Measurements from ENCODE around the gene DKKL1. TPM values are rescaled to one million over a fixed set of nuclear protein-coding genes. Genes with fewer than 3 reads are reported as not detected.

The DKKL1 gene
- total and polyA plus RNA-seq, 2 experiments from 2014 or later: 11.0 to 14.0 TPM

DNA sequence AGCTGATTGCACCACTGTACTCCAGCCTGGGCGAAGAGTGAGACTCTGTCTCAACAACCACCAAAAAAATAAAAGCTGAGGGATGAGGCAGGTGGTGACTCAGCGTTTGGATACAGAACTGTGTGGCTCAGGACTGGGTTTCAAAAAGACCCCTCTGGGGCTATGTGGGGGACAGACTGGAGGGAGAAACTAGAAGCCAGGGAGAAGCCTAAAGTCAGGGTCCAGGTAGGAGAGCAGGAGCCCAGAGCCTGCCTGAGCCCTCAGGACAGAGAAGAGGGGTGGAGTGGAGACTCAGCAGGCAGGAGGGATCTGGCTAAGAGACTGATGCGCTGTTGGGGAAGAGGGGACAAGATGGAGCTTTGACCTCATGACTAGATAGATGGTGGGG lies 30.3 kb upstream of the DKKL1 start:
- no peak overlapping the region for H3K4me3 ChIP-seq
- H3K9me3 ChIP-seq (ENCODE audit: low read depth): no peaks in the 10 kb centered on the region
- H3K27me3 ChIP-seq: no peaks in the 10 kb centered on the region
- no peaks in the 10 kb centered on the region for H3K4me1 ChIP-seq (ENCODE audit: low read depth)
- H3K27ac ChIP-seq: no peak overlapping the region
- no peaks in the 10 kb centered on the region for H3K36me3 ChIP-seq
- peak in 1 of 2 donors; percentile 31 for DNase-seq (ENCODE audit: low read depth in 1 of 2, low spot score in 1 of 2)
- TF ChIP-seq, protein P1, sequence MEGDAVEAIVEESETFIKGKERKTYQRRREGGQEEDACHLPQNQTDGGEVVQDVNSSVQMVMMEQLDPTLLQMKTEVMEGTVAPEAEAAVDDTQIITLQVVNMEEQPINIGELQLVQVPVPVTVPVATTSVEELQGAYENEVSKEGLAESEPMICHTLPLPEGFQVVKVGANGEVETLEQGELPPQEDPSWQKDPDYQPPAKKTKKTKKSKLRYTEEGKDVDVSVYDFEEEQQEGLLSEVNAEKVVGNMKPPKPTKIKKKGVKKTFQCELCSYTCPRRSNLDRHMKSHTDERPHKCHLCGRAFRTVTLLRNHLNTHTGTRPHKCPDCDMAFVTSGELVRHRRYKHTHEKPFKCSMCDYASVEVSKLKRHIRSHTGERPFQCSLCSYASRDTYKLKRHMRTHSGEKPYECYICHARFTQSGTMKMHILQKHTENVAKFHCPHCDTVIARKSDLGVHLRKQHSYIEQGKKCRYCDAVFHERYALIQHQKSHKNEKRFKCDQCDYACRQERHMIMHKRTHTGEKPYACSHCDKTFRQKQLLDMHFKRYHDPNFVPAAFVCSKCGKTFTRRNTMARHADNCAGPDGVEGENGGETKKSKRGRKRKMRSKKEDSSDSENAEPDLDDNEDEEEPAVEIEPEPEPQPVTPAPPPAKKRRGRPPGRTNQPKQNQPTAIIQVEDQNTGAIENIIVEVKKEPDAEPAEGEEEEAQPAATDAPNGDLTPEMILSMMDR (IDR thresholded peaks at IDR 0.05; ENCODE audit: low read depth, low read length): no peak

DNA sequence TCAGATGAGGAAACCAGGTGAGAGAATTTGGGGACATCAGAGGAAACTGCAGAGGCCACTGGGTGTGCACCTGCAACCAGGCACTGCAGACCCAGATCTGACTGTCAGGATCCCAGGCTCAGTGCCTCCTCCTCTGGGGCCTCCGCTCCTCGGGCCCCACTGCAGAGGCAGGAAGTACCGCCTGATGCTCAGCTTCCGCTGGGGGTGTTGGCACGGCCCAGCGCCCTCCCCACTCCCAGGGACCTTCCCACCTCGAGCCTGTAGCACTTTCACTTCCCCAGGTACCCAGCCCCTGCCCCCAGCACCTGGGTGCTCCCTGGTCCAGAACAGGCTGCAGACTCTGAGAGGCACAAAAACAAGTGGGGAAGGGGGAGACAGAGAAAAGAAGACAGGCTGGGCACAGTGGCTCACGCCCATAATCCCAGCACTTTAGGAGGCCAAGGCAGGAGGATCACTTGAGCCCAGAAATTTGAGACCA lies 29.8 kb upstream of the DKKL1 start:
- TF ChIP-seq, protein P1 (IDR thresholded peaks at IDR 0.05; ENCODE audit: low read depth, low read length): no peak
- no peaks in the 10 kb centered on the region for H3K9me3 ChIP-seq (ENCODE audit: low read depth)
- H3K36me3 ChIP-seq: no peaks in the 10 kb centered on the region
- H3K4me1 ChIP-seq (ENCODE audit: low read depth): no peaks in the 10 kb centered on the region
- no peak overlapping the region for H3K27ac ChIP-seq
- no peak overlapping the region for H3K4me3 ChIP-seq
- H3K27me3 ChIP-seq: no peaks in the 10 kb centered on the region
- no peak for DNase-seq (ENCODE audit: low read depth in 1 of 2, low spot score in 1 of 2)

DNA sequence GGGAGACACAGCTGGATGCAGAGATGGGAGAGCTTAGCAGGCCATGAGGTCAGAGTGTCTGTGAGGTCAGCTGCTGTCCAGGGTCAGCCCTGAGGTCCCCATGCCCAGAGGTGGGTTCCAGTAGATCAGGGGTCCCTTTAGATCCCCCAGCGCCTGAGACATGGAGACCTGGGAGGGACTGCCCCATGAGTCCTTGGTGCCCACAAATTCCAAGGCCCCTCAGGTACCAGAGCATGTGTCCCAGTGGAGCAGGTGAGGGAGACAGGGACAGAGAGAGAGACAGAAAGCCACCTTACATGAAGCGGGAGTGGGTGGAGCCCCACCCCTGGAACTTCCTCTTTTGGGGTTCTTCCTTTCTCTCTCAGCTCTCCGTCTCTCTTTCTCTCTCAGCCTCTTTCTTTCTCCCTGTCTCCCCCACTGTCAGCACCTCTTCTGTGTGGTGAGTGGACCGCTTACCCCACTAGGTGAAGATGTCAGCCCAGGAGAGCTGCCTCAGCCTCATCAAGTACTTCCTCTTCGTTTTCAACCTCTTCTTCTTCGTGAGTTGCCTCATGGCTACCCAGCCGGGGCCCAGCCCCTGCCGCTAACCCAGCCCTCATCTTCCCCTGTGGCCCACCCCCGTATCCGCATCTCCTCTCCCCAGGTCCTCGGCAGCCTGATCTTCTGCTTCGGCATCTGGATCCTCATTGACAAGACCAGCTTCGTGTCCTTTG lies 28.4 kb upstream of the DKKL1 start, which contains the start of gene CD37:
Gene CD37 (plus strand): TSS at position 336 of the 713 bp plus-strand sequence. CDS start 135 bp downstream, at position 471.
- Histone ChIP-seq H3K4me3 (no peak within 1 kb of the TSS), H3K27me3 (no peaks in the 10 kb centered on the region), H3K36me3 (no peaks in the 10 kb centered on the region), H3K9me3 (ENCODE audit: low read depth) (no peaks in the 10 kb centered on the region), H3K4me1 (ENCODE audit: low read depth) (no peaks in the 10 kb centered on the region), H3K27ac (no peak within 1 kb of the TSS)
- TF ChIP-seq, protein P1 (IDR thresholded peaks at IDR 0.05; ENCODE audit: low read depth, low read length): no peak
- DNase-seq (ENCODE audit: low read depth in 1 of 2, low spot score in 1 of 2): no peak

DNA sequence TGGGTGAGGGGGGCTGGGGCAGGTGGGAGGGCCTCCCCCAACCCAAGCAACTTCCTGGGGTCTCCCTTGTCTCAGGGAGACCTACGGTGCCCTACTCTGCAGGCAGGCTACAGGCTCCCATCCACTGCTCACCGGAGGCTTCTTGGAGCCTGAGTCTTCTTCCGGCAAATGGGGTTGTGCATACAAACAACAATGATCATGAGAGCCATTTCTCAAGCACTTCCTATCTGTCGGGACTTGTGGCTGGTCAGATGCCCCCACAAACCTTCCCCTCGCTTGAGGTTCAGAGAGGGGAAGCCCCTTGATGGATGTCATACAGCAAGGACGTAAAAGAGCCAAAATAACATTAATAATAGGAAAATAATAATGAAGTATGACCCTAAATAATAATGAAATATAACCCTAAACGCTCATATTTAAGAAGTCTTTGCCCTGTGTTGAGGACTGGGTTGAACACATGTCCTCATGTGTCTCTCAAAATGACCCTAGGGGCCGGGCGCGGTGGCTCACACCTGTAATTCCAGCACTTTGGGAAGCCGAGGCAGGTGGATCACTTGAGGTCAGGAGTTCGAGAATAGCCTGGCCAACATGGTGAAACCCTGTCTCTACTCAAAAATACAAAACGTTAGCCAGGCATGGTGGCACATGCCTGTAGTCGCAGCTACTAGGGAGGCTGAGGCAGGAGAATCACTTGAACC lies 27.7 kb upstream of the DKKL1 start:
- peaks cover 3% of the 10 kb centered on the region for H3K36me3 ChIP-seq
- H3K9me3 ChIP-seq (ENCODE audit: low read depth): no peaks in the 10 kb centered on the region
- TF ChIP-seq, protein P1 (IDR thresholded peaks at IDR 0.05; ENCODE audit: low read depth, low read length): no peak
- no peak for DNase-seq (ENCODE audit: low read depth in 1 of 2, low spot score in 1 of 2)
- no peak overlapping the region for H3K27ac ChIP-seq
- H3K4me3 ChIP-seq: no peak overlapping the region
- H3K4me1 ChIP-seq (ENCODE audit: low read depth): no peaks in the 10 kb centered on the region
- no peaks in the 10 kb centered on the region for H3K27me3 ChIP-seq

DNA sequence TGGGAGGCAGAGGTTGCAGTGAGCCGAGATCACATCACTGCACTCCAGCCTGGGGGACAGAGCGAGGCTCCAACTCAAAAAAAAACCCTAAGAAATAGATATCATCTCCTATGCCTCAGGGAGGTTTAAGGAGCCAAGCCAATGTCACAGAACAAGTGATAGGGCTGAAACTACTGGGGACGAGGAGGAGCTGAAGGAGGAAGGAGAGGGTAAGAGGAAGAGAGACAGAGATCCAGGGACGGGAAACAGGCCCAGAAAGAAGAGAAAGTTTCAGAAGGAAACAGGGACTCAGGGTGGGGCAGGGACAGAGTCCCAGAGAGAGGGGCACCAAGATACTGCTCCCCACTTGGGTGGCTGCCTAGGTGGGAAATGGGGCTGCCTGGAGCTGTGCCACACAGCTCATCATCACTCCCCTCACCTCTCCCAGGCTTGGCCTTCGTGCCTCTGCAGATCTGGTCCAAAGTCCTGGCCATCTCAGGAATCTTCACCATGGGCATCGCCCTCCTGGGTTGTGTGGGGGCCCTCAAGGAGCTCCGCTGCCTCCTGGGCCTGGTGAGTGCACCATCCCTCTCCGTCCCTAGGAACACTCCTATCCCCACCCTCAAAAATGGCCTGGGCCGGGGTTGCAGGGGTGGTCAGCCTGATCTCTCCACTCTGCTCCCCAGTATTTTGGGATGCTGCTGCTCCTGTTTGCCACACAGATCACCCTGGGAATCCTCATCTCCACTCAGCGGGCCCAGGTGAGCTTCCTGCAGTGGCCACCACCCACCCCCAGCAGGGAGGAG lies 27.0 kb upstream of the DKKL1 start:
- DNase-seq (ENCODE audit: low read depth in 1 of 2, low spot score in 1 of 2): no peak
- TF ChIP-seq, protein P1 (IDR thresholded peaks at IDR 0.05; ENCODE audit: low read depth, low read length): no peak

More for the DNA sequence above, 27.0 kb upstream of the DKKL1 start:
- no peaks in the 10 kb centered on the region for H3K4me1 ChIP-seq (ENCODE audit: low read depth)
- no peak overlapping the region for H3K4me3 ChIP-seq
- peaks cover 9% of the 10 kb centered on the region for H3K36me3 ChIP-seq
- no peaks in the 10 kb centered on the region for H3K9me3 ChIP-seq (ENCODE audit: low read depth)
- H3K27ac ChIP-seq: no peak overlapping the region
- H3K27me3 ChIP-seq: no peaks in the 10 kb centered on the region

Data from cardiac muscle cell (in vitro differentiated cells and primary cell).